Keratinocyte (primary cell): ENCODE data around the gene RC3H2. TPM values are rescaled to one million over a fixed set of nuclear protein-coding genes. Genes with fewer than 3 reads are reported as not detected.
A peak's percentile ranks its signal among the peaks of the same experiment; 100 is the strongest.

ENCODE experiments used
- DNase-seq: peaks from one replicate; pipeline ENCODE4 v3.0.0-alpha.2; 2011; ENCODE audit warnings: low read depth, missing footprints, low spot score
- FAIRE-seq: peaks from 2 replicates; lab custom pipeline; 2011; peaks lifted over from hg19 to GRCh38; lab: Jason Lieb, UNC
- H2AFZ ChIP-seq: 2 replicates; pipeline ENCODE4 v1.6.0; 2012; ENCODE audit warnings: low read length, control low read depth, inconsistent platforms; ENCODE audit not compliant: control insufficient read depth
- H3K27ac ChIP-seq: 2 replicates; pipeline ENCODE4 v1.5.1; 2011; ENCODE audit warnings: low read length; ENCODE audit not compliant: control insufficient read depth, insufficient read depth
- H3K27me3 ChIP-seq: 3 replicates; pipeline ENCODE4 v1.6.0; 2011; ENCODE audit warnings: low read length; ENCODE audit not compliant: control insufficient read depth, insufficient read depth; ENCODE audit errors: extremely low read depth
- H3K36me3 ChIP-seq, 2 experiments: 2 replicates in 1 of 2; 3 replicates in 1 of 2; pipeline ENCODE4 v1.5.1; 2011; ENCODE audit warnings: low read length in 2 of 2, mild to moderate bottlenecking in 1 of 2; ENCODE audit not compliant: control insufficient read depth in 2 of 2, insufficient read depth in 2 of 2; ENCODE audit errors: extremely low read depth in 1 of 2
- H3K4me1 ChIP-seq: 3 replicates; pipeline ENCODE4 v1.5.1; 2011; ENCODE audit warnings: low read length; ENCODE audit not compliant: control insufficient read depth, insufficient read depth; ENCODE audit errors: extremely low read depth
- H3K4me2 ChIP-seq: 3 replicates; pipeline ENCODE4 v1.6.0; 2011; ENCODE audit warnings: low read depth, low read length; ENCODE audit not compliant: control insufficient read depth, insufficient read depth; ENCODE audit errors: extremely low read depth
- H3K4me3 ChIP-seq, 3 experiments: fragments of 200-600 bp in 1 of 3; sonication (generic) in 1 of 3; 2 replicates in 2 of 3; 3 replicates in 1 of 3; pipeline ENCODE4 v1.5.1; 2011 to 2016; ENCODE audit warnings: low read length in 3 of 3, mild to moderate bottlenecking in 3 of 3, control low read depth in 2 of 3, inconsistent platforms in 1 of 3, low read depth in 1 of 3, mixed read lengths in 1 of 3, mixed run types in 1 of 3, moderate library complexity in 1 of 3; ENCODE audit not compliant: control insufficient read depth in 2 of 3, insufficient read depth in 2 of 3; ENCODE audit errors: extremely low read depth in 1 of 3
- H3K79me2 ChIP-seq: 2 replicates; pipeline ENCODE4 v1.6.0; 2012; ENCODE audit warnings: low read length; ENCODE audit not compliant: control insufficient read depth, insufficient read depth
- H3K9ac ChIP-seq: 3 replicates; pipeline ENCODE4 v1.6.0; 2011; ENCODE audit warnings: low read length; ENCODE audit not compliant: control insufficient read depth, insufficient read depth; ENCODE audit errors: extremely low read depth
- H3K9me1 ChIP-seq: 3 replicates; pipeline ENCODE4 v1.6.0; 2011; ENCODE audit warnings: low read length; ENCODE audit not compliant: control insufficient read depth, insufficient read depth; ENCODE audit errors: extremely low read depth
- H3K9me3 ChIP-seq: 2 replicates; pipeline ENCODE4 v1.5.1; 2012; ENCODE audit warnings: low read depth, low read length; ENCODE audit not compliant: control insufficient read depth
- H4K20me1 ChIP-seq: 3 replicates; pipeline ENCODE4 v1.6.0; 2011; ENCODE audit warnings: low read length; ENCODE audit not compliant: control insufficient read depth, insufficient read depth; ENCODE audit errors: extremely low read depth
- EZH2 ChIP-seq: IDR thresholded peaks from one replicate; pipeline ENCODE4 v1.6.1; 2012; ENCODE audit warnings: inconsistent platforms, mild to moderate bottlenecking, low read length, moderate library complexity
- dilution Hi-C: fragments of 300-500 bp; cut with MboI; formaldehyde crosslinking; loops from one replicate; pipeline ENCODE4 v1.7.0; 2020; ENCODE audit warnings: low sequenced_read_pairs; ENCODE audit not compliant: extremely low pct_ligation_motif_present
- polyA plus RNA-seq, 5 experiments: library from polyadenylated mRNA; depleted of rRNA in 3 of 5; stranded (reverse) in 3 of 5; stranded (forward) in 1 of 5; unstranded in 1 of 5; fragments of >200 nt; gene quantifications; 1 replicate in 1 of 5; 2 replicates in 3 of 5; 3 replicates in 1 of 5; pipeline versions ENCODE4 v1.2.1 to v1.2.3, GENCODE V29; 2011 to 2012; ENCODE audit warnings: missing spikeins in 2 of 5, low read depth in 1 of 5, low replicate concordance in 1 of 5
- small RNA-seq, 3 experiments: library from RNA; depleted of rRNA; stranded (forward); fragments of <200 nt; gene quantifications; one replicate each; pipeline ENCODE3, GENCODE V24; 2012; ENCODE audit warnings: low read depth in 3 of 3, low replicate concordance in 1 of 3; ENCODE audit not compliant: insufficient read length in 3 of 3
- TF ChIP-seq, protein P1 (sequence below), 3 experiments: IDR thresholded peaks in 1 of 3; conservative IDR thresholded peaks in 1 of 3; optimal IDR thresholded peaks in 1 of 3; 2 replicates in 2 of 3; 3 replicates in 1 of 3; pipeline versions ENCODE3 to v1.5.1; 2011; ENCODE audit warnings: low read length in 3 of 3, mild to moderate bottlenecking in 3 of 3, moderate library complexity in 2 of 3, control low read depth in 1 of 3, inconsistent platforms in 1 of 3; ENCODE audit not compliant: insufficient read depth in 2 of 3; ENCODE audit errors: extremely low read depth in 1 of 3

RC3H2 gene
- polyA plus RNA-seq, 1 donor (not counting 4 experiments of a cell fraction or from before 2014, with no cell fraction given), result 34.2 TPM

DNA sequence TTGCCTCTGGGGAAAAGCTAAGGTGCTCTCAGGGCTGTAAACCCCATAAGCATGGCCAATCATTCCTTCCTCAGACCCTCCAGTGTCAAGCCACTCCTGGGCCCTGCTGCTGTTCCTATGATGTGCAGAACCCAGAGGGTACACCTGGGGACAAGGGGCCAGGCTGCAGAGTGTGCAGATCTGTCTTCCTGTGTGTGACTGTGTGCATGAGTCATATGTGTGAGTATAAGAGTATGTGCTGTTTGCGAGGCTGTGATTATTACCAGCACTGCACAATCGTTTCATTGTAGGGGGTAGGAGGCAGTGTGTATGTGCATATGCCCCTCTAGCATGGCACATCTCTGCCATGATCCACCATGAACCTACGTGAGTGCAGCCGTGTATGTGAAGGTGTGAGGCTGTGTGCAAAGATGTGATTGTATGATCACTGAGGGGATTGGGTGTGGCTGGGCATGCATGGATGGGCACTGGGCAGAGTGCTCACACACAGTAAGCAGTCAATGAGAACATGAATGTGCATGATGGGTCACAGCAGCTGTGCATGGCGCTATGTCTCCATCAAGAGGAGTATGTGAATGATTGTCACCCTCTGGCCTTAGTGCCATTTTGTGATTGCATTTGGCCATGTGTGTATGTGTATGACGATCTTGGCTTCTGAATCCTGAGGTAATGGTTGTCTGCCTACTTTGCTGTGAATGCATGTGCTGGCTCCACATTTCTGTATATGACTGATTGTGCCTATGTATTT, 107.7 kb downstream of the RC3H2 start:
- no peak for DNase-seq
- Histone ChIP-seq H3K79me2 (no peaks in the 10 kb centered on the region), H3K27me3 (no peaks in the 10 kb centered on the region), H3K9ac (no peak overlapping the region), H3K9me1 (no peaks in the 10 kb centered on the region), H4K20me1 (no peaks in the 10 kb centered on the region), H3K27ac (no peak overlapping the region), H2AFZ (no peak overlapping the region), H3K4me2 (no peak overlapping the region), H3K9me3 (no peaks in the 10 kb centered on the region), H3K4me3 (no peak overlapping the region), H3K4me1 (no peaks in the 10 kb centered on the region), H3K36me3 (no peaks in the 10 kb centered on the region)
- dilution Hi-C loops, result no loop called here
- FAIRE-seq, result no peak
- TF ChIP-seq, protein P1, sequence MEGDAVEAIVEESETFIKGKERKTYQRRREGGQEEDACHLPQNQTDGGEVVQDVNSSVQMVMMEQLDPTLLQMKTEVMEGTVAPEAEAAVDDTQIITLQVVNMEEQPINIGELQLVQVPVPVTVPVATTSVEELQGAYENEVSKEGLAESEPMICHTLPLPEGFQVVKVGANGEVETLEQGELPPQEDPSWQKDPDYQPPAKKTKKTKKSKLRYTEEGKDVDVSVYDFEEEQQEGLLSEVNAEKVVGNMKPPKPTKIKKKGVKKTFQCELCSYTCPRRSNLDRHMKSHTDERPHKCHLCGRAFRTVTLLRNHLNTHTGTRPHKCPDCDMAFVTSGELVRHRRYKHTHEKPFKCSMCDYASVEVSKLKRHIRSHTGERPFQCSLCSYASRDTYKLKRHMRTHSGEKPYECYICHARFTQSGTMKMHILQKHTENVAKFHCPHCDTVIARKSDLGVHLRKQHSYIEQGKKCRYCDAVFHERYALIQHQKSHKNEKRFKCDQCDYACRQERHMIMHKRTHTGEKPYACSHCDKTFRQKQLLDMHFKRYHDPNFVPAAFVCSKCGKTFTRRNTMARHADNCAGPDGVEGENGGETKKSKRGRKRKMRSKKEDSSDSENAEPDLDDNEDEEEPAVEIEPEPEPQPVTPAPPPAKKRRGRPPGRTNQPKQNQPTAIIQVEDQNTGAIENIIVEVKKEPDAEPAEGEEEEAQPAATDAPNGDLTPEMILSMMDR (optimal IDR thresholded peaks at IDR 0.05 in 1 of 3, IDR thresholded peaks at IDR 0.05 in 1 of 3, conservative IDR thresholded peaks at IDR 0.05 in 1 of 3; ENCODE audit: extremely low read depth in 1 of 3, insufficient read depth in 2 of 3, low read length in 3 of 3), result peak in 1 of 3 experiments; percentile 12
- TF ChIP-seq EZH2, result no peak

Small RNA genes lying within 50 kb of the gene (small RNA-seq; reads per million reads assigned to genes)
- gene RNY1P15 (0 reads per million in 3 experiments), gene SNORD90 (9.3 to 225 (median 36.8) reads per million in 3 experiments)

Other genes with a start within 250 kb of the RC3H2 start
- not detected in 3 replicates for gene OR1B1, start 247.7 kb downstream of the RC3H2 start, polyA plus RNA-seq
- gene OR1L1, start 243.6 kb downstream of the RC3H2 start, polyA plus RNA-seq, result not detected in 3 replicates
- not detected in 3 replicates for gene OR1L3, start 230.2 kb downstream of the RC3H2 start, polyA plus RNA-seq
- gene OR1L4, start 181.4 kb downstream of the RC3H2 start, polyA plus RNA-seq, result not detected in 3 replicates
- gene OR1L6, start 163.1 kb downstream of the RC3H2 start, polyA plus RNA-seq, result not detected in 3 replicates
- not detected in 3 replicates for gene OR5C1, start 116.4 kb downstream of the RC3H2 start, polyA plus RNA-seq
- gene OR1K1, start 105.2 kb downstream of the RC3H2 start, polyA plus RNA-seq, result not detected in 3 replicates
- 7.3 to 11.5 TPM (median 10.5 TPM) in 3 replicates for gene PDCL, start 76.8 kb downstream of the RC3H2 start, polyA plus RNA-seq
- gene ZBTB6, start 8.0 kb upstream of the RC3H2 start, polyA plus RNA-seq, result 4.9 to 7.3 TPM (median 5.7 TPM) in 3 replicates
- 2.4 to 4.1 TPM (median 2.7 TPM) in 3 replicates for gene ZBTB26, start 26.2 kb upstream of the RC3H2 start, polyA plus RNA-seq
- gene RABGAP1, start 35.7 kb upstream of the RC3H2 start, polyA plus RNA-seq, result 32.9 to 40.6 TPM (median 34.1 TPM) in 3 replicates
- 0.14 to 0.25 TPM in 2 of 3 replicates, not detected in the other for gene GPR21, start 128.3 kb upstream of the RC3H2 start, polyA plus RNA-seq